Ascending aorta (tissue), 2 donors: Measurements from ENCODE around the gene GPR137B. TPM values are rescaled to one million over a fixed set of nuclear protein-coding genes. Genes with fewer than 3 reads are reported as not detected.

ENCODE experiments used
- DNase-seq, 2 donors: peaks; one replicate each; pipeline ENCODE4 v3.0.0-alpha.2; 2019; ENCODE audit warnings: low spot score in 2 of 2
- H3K27ac ChIP-seq, 2 donors: fragments of 200-600 bp; sonication (generic); one replicate each; pipeline ENCODE4 v1.5.1; 2016 to 2017; ENCODE audit warnings: mild to moderate bottlenecking in 1 of 2
- H3K27me3 ChIP-seq: fragments of 200-600 bp; sonication (generic); one replicate; pipeline ENCODE4 v1.5.1; 2017
- H3K36me3 ChIP-seq, 2 donors: fragments of 200-600 bp; sonication (generic); one replicate each; pipeline ENCODE4 v1.5.1; 2016
- H3K4me1 ChIP-seq, 2 donors: fragments of 200-600 bp; sonication (generic); one replicate each; pipeline ENCODE4 v1.5.1; 2016 to 2017; ENCODE audit warnings: mild to moderate bottlenecking in 1 of 2
- H3K4me3 ChIP-seq, 2 donors: fragments of 200-600 bp; sonication (generic); one replicate each; pipeline ENCODE4 v1.5.1; 2016 to 2017; ENCODE audit warnings: mild to moderate bottlenecking in 1 of 2
- H3K9me3 ChIP-seq, 2 donors: fragments of 200-600 bp; sonication (generic); one replicate each; pipeline ENCODE4 v1.5.1; 2016
- CTCF ChIP-seq, 3 experiments: fragments of 200-600 bp in 2 of 3; fragments of 450-650 bp in 1 of 3; sonication (generic) in 2 of 3; IDR thresholded peaks; one replicate each; pipeline ENCODE4 v1.5.1; 2016 to 2019; ENCODE audit warnings: antibody characterized with exemption in 3 of 3, mild to moderate bottlenecking in 1 of 3, moderate library complexity in 1 of 3
- intact Hi-C: fragments of 100-400 bp; cut with DNase I; formaldehyde crosslinking; loops from one replicate; pipeline ENCODE4 v1.15.1; 2023
- total RNA-seq: library from RNA; depleted of rRNA; stranded (reverse); fragments of >200 nt; gene quantifications from one replicate; pipeline ENCODE4 v1.1.0, GENCODE V29; 2016

The GPR137B gene
- total RNA-seq, 1 donor from 2014 or later, result 22.5 TPM

DNA sequence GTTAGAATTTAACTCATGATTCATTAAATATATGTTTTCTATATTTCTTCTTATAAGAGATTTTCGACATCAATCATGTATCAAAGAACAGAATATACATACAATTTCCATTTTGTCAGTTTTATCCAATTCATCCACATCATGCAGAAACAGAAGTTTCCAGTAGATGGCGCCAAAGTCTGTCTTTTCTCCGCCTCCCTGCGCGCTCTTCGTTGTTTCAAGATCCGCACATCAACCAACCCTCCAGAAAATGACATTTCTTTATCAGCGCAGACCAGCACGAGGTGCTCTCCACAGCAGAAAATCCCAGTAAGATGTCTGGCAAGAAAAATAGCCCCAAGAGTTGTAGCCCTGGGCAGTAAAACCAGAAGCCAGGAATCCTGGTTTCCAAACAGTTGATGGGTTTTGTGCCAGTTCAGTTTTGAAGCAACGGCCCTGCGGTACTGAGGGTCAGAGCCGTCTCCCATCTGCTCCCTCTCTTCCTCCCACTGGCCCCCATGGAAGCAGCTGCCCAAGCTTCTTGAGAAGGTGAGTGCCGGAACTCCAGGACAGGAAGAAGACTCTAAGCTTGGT lies 38.6 kb upstream of the GPR137B start:
- Histone ChIP-seq H3K4me1 (no peaks in the 10 kb centered on the region), H3K36me3 (no peaks in the 10 kb centered on the region), H3K27ac (no peak overlapping the region), H3K9me3 (no peaks in the 10 kb centered on the region), H3K4me3 (no peak overlapping the region), H3K27me3 (no peaks in the 10 kb centered on the region)
- peak; percentile 71 to 82 (median 75) for TF ChIP-seq CTCF (IDR thresholded peaks at IDR 0.05)
- intact Hi-C loops, result loop anchor here (2.0 to 10.0 kb wide), 2 partner anchors 387 to 431 kb away; no protein-coding TSS in a partner anchor
- peak in 1 of 2 donors; percentile 73 for DNase-seq

- DNase-seq, result no peak
- H3K4me3 ChIP-seq, result no peak overlapping the region
- H3K27ac ChIP-seq, result no peak overlapping the region
- TF ChIP-seq CTCF (IDR thresholded peaks at IDR 0.05), result no peak
- H3K4me1 ChIP-seq, result no peaks in the 10 kb centered on the region
- no peaks in the 10 kb centered on the region for H3K36me3 ChIP-seq
- no peaks in the 10 kb centered on the region for H3K27me3 ChIP-seq
- no peaks in the 10 kb centered on the region for H3K9me3 ChIP-seq
- intact Hi-C loops, result loop anchor here (10.0 kb wide), 1 partner anchor 427 kb away; no protein-coding TSS in a partner anchor
Measured at GRCh38 chr1:236107121-236107907, 35.0 kb upstream of the GPR137B start.

GRCh38 chr1:236108027-236108648 lies 34.2 kb upstream of the GPR137B start:
- no peak for DNase-seq
- Histone ChIP-seq H3K9me3 (no peaks in the 10 kb centered on the region), H3K4me3 (no peak overlapping the region), H3K4me1 (no peaks in the 10 kb centered on the region), H3K27me3 (no peaks in the 10 kb centered on the region), H3K36me3 (no peaks in the 10 kb centered on the region), H3K27ac (no peak overlapping the region)
- intact Hi-C loops, result loop anchor here (10.0 kb wide), 1 partner anchor 427 kb away; no protein-coding TSS in a partner anchor
- no peak for TF ChIP-seq CTCF (IDR thresholded peaks at IDR 0.05)

- no peak for TF ChIP-seq CTCF (IDR thresholded peaks at IDR 0.05)
- no peaks in the 10 kb centered on the region for H3K9me3 ChIP-seq
- no peaks in the 10 kb centered on the region for H3K27me3 ChIP-seq
- no peak overlapping the region for H3K4me3 ChIP-seq
- intact Hi-C loops, result no loop called here
- no peaks in the 10 kb centered on the region for H3K4me1 ChIP-seq
- no peak overlapping the region for H3K27ac ChIP-seq
- DNase-seq, result no peak
- H3K36me3 ChIP-seq, result no peaks in the 10 kb centered on the region
Measured at GRCh38 chr1:236110137-236110536, 32.2 kb upstream of the GPR137B start.

DNA sequence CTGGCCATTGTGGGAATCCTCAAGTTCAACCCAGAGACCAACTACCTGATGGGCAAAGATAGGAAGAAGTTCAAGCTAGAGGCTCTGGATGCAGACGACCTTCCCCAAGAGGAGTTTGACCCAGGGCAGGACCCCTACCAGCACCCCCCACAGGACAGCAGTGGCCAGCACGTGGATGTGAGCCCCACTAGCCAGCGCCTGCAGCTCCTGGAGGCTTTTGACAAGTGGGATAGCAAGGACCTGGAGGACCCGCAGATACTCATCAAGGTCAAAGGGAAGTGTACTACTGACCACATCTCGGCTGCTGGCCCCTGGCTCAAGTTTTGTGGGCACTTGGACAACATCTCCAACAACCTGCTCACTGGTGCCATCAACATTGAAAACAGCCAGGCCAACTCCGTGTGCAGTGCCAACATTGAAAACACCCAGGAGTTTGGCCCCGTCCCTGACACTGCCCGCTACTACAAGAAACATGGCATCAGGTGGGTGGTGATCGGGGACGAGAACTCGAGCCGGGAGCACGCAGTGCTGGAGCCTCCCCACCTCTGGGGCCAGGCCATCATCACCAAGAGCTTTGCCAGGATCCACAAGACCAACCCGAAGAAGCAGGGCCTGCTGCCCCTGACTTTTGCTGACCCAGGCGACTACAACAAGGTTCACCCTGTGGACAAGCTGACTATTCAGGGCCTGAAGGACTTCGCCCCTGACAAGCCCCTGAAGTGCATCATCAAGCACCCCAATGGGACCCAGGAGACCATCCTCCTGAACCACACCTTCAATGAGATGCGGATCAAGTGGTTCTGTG lies 30.6 kb upstream of the GPR137B start:
- no peaks in the 10 kb centered on the region for H3K9me3 ChIP-seq
- no peak for DNase-seq
- no peak for TF ChIP-seq CTCF (IDR thresholded peaks at IDR 0.05)
- no peaks in the 10 kb centered on the region for H3K27me3 ChIP-seq
- H3K4me3 ChIP-seq, result no peak overlapping the region
- no peak overlapping the region for H3K27ac ChIP-seq
- H3K4me1 ChIP-seq, result no peaks in the 10 kb centered on the region
- H3K36me3 ChIP-seq, result no peaks in the 10 kb centered on the region
- intact Hi-C loops, result no loop called here
